ENCODE data around the gene FAM53B.

Gene FAM53B

DNA sequence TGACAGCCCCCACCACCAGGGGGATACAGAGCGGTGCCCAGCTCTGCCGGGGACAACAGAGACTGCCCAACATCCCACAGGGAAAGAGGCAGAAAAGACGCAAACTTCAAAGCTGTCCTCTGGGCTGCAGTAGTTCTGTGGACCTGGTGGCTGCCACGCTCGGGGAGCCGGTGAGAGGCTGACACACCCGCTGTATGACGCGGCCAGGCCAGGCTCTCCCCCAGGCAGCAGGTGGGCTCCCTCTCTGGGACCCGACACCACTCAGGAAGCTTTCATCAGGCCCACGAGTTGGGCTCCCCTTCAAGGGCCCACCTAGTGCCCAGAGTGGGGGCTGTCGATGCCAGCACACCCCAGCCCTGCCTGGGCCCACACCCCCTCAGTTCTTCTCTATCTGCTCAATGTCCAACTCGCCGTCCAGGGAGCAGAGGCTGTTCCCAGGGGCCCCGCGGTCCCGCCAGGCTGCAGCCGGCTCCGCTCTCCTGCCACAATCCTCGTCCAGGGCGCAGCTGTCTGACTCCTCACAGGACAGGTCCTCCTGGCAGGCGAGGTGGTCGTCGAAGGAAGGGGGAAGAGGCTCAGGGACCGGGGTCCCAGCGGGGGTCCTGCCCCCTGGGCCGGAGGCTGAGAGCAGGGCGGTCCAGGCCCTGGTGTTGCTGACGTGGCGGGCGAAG, 121.2 kb downstream of the FAM53B start:
- Histone ChIP-seq H3K4me3 (no peak overlapping the region), H3K27ac (no peak overlapping the region)
- no peak for DNase-seq (ENCODE audit: low spot score)
- no peak for TF ChIP-seq CTCF (IDR thresholded peaks at IDR 0.05)

DNA sequence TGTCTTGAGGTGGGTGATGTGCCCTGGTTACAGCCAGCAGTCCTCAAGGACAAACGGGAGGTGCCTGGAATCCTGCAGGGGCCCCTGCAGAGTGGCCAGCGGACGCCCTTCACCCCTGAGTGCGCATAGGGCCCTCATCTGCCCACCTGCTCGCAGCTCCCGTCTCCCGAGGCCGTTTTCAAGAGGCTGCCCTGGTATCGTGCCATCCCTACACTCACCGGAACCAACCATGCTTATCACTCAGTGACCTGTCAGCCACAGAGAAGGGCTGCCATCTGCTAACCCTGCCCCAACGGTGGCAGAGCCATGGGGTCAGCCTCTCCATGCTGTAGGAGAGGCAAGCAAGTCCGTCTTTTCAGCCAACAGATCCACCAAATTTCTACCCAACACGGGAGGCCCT, 122.0 kb downstream of the FAM53B start:
- H3K4me3 ChIP-seq, result no peak overlapping the region
- no peak overlapping the region for H3K27ac ChIP-seq

GRCh38 chr10:124621637-124622036, 122.5 kb downstream of the FAM53B start:
- Histone ChIP-seq H3K27ac (no peak overlapping the region), H3K4me3 (no peak overlapping the region)
- no peak for DNase-seq (ENCODE audit: low spot score)
- TF ChIP-seq CTCF (IDR thresholded peaks at IDR 0.05), result no peak

More for the DNA sequence above, 122.0 kb downstream of the FAM53B start:
- DNase-seq (ENCODE audit: low spot score), result no peak
- no peak for TF ChIP-seq CTCF (IDR thresholded peaks at IDR 0.05)

DNA sequence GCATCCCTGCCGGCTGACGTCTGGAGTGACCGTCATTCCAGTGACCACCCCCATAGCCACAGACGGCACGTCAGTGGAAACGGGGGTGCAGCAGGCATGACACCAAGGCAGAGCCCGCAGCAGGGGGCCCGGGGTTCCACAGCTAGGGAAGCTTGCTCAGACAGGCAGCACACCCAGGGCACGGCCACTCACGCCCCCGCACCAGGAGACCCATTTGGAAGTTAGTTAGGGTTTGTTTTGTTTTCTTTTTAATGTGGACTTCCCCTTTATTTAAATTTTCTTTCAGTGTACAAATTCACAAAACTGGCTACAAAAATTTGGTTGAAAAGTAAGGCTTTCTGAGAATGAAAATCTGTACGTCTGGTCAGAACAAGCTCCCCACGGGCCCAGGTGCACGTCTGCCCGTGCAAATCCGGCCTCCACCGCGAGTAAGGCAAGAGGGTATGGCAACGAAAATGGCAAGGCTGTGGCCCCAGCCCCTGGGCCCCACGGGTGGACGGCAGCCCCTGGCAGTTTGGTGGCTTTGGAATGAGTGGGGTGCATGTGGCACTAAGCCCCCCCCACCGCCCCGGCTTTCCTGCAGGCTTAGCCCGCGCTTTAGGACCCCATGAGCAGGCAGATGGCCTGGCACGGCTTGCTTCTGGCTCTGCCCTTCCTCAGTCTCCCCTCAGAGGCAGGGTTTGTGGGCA, 124.2 kb downstream of the FAM53B start:
- no peak overlapping the region for H3K4me3 ChIP-seq
- no peak for TF ChIP-seq CTCF (IDR thresholded peaks at IDR 0.05)
- DNase-seq (ENCODE audit: low spot score), result no peak
- H3K27ac ChIP-seq, result no peak overlapping the region

DNA sequence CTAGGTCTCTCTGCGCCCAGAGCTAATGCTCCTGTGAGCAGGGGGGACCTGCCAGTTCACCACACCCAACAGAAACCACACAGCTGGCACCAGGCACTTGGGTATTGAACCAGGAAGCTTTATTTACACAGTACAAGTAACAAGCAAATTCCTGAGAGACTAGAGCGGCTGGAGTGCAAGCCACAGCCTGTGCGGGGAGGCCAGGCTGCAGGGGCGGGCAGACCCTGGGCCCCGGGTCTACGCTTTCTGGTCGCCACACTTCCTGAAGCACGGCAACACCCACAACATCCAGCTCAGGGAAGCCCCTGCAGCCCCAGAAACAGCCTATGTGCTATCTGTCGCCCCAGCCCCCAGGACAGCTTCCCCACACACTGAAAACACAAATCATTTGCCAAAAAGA, 125.0 kb downstream of the FAM53B start:
- DNase-seq (ENCODE audit: low spot score), result no peak
- TF ChIP-seq CTCF (IDR thresholded peaks at IDR 0.05), result no peak
- Histone ChIP-seq H3K4me3 (no peak overlapping the region), H3K27ac (no peak overlapping the region)

GRCh38 chr10:124618470-124619073, 125.6 kb downstream of the FAM53B start:
- Histone ChIP-seq H3K4me3 (no peak overlapping the region), H3K27ac (no peak overlapping the region)
- no peak for DNase-seq (ENCODE audit: low spot score)
- no peak for TF ChIP-seq CTCF (IDR thresholded peaks at IDR 0.05)

- H3K27ac ChIP-seq, result no peak overlapping the region
- no peak for DNase-seq (ENCODE audit: low spot score)
- no peak for TF ChIP-seq CTCF (IDR thresholded peaks at IDR 0.05)
Measured at GRCh38 chr10:124616836-124617130, 127.4 kb downstream of the FAM53B start.

More at GRCh38 chr10:124616836-124617130, 127.4 kb downstream of the FAM53B start:
- no peak overlapping the region for H3K4me3 ChIP-seq
